ENCODE results near the gene ACTR6. TPM values are rescaled to one million over a fixed set of nuclear protein-coding genes. Genes with fewer than 3 reads are reported as not detected.
"Not testable (repeated sequence)": the region's sequence is repeated elsewhere in the genome, so short reads cannot be mapped to it uniquely, and the experiment has no call there.

The ACTR6 gene
- total RNA-seq, 5 donors from 2014 or later (not counting 1 experiment from before 2014, with no cell fraction given) = 28.8 to 39.2 (median 35.3) TPM

GRCh38 chr12:100187857-100188519 is 12.6 kb upstream of the ACTR6 start:
- peaks cover 0 to 6% (median 3%) of the 10 kb centered on the region in 3 donors for H3K4me1 Mint-ChIP-seq
- Histone ChIP-seq H3K9me3 (no peaks in the 10 kb centered on the region), H3K27ac (ENCODE audit: low read length) (no peak overlapping the region), H3K4me3 (ENCODE audit: control insufficient read depth in 1 of 2, extremely low read depth in 1 of 2, low read length in 1 of 2) (no peak overlapping the region), H3K27me3 (replicated peaks in 1 of 2; ENCODE audit: control insufficient read depth in 2 of 2, extremely low read depth in 1 of 2, insufficient read depth in 2 of 2, low read length in 1 of 2) (no peaks in the 10 kb centered on the region), H3K36me3 (ENCODE audit: control insufficient read depth in 2 of 2, extremely low read depth in 1 of 2, insufficient read depth in 1 of 2, low read length in 1 of 2) (peaks cover 2 to 5% of the 10 kb centered on the region in 2 donors), H3K4me1 (ENCODE audit: control insufficient read depth in 1 of 2, extremely low read depth in 1 of 2, insufficient read depth in 2 of 2, low read length in 2 of 2) (no peaks in the 10 kb centered on the region)
- WGBS (ENCODE audit: insufficient coverage) = 96% methylated on average over 4 of the region's 5 CpGs
- DNase-seq (no peak), ATAC-seq (replicated peaks in 1 of 4) (no peak)
- H3K4me3 Mint-ChIP-seq = no peak overlapping the region
- H3K9me3 Mint-ChIP-seq = no peaks in the 10 kb centered on the region
- ChIA-PET CTCF (no interaction called here), POLR2A (no interaction called here)
- H3K27me3 Mint-ChIP-seq = no peaks in the 10 kb centered on the region
- peaks cover 43% of the 10 kb centered on the region for H3K36me3 Mint-ChIP-seq
- H3K27ac Mint-ChIP-seq = no peak overlapping the region

- H3K4me1 Mint-ChIP-seq; ATAC-seq (replicated peaks in 1 of 4); H3K27ac Mint-ChIP-seq; H3K9me3 ChIP-seq; H3K27ac ChIP-seq (ENCODE audit: low read length); CTCF ChIA-PET; H3K9me3 Mint-ChIP-seq; H3K4me3 Mint-ChIP-seq; H3K36me3 ChIP-seq (ENCODE audit: control insufficient read depth in 2 of 2, extremely low read depth in 1 of 2, insufficient read depth in 1 of 2, low read length in 1 of 2); H3K27me3 ChIP-seq (replicated peaks in 1 of 2; ENCODE audit: control insufficient read depth in 2 of 2, extremely low read depth in 1 of 2, insufficient read depth in 2 of 2, low read length in 1 of 2); H3K4me3 ChIP-seq (ENCODE audit: control insufficient read depth in 1 of 2, extremely low read depth in 1 of 2, low read length in 1 of 2); DNase-seq; H3K4me1 ChIP-seq (ENCODE audit: control insufficient read depth in 1 of 2, extremely low read depth in 1 of 2, insufficient read depth in 2 of 2, low read length in 2 of 2); POLR2A ChIA-PET; H3K27me3 Mint-ChIP-seq: not testable (repeated sequence)
- WGBS (ENCODE audit: insufficient coverage) = 98% methylated on average over 5 of the region's 11 CpGs
- H3K36me3 Mint-ChIP-seq = peaks cover 52% of the 10 kb centered on the region
Observed at GRCh38 chr12:100188888-100189635, 11.6 kb upstream of the ACTR6 start.

GRCh38 chr12:100189636-100190394 is 10.8 kb upstream of the ACTR6 start:
- WGBS (ENCODE audit: insufficient coverage) = 97% methylated on average over 13 of the region's 13 CpGs

GRCh38 chr12:100193085-100193484 is 7.5 kb upstream of the ACTR6 start:
- no peak for ATAC-seq (replicated peaks in 1 of 4)
- WGBS (ENCODE audit: insufficient coverage) = no CpG with 5 or more reads among the region's 1 CpG
- Histone ChIP-seq H3K36me3 (ENCODE audit: control insufficient read depth in 2 of 2, extremely low read depth in 1 of 2, insufficient read depth in 1 of 2, low read length in 1 of 2) (peaks cover 8 to 14% of the 10 kb centered on the region in 2 donors), H3K27ac (ENCODE audit: low read length) (no peak overlapping the region), H3K9me3 (no peaks in the 10 kb centered on the region), H3K4me1 (ENCODE audit: control insufficient read depth in 1 of 2, extremely low read depth in 1 of 2, insufficient read depth in 2 of 2, low read length in 2 of 2) (no peaks in the 10 kb centered on the region), H3K27me3 (replicated peaks in 1 of 2; ENCODE audit: control insufficient read depth in 2 of 2, extremely low read depth in 1 of 2, insufficient read depth in 2 of 2, low read length in 1 of 2) (no peaks in the 10 kb centered on the region), H3K4me3 (ENCODE audit: control insufficient read depth in 1 of 2, extremely low read depth in 1 of 2, low read length in 1 of 2) (no peak overlapping the region)
- Mint-ChIP-seq H3K9me3 (no peaks in the 10 kb centered on the region), H3K4me1 (peaks cover 2 to 10% (median 7%) of the 10 kb centered on the region in 3 donors), H3K4me3 (no peak overlapping the region), H3K27me3 (no peaks in the 10 kb centered on the region), H3K36me3 (peaks cover 66% of the 10 kb centered on the region), H3K27ac (no peak overlapping the region)
- no peak for DNase-seq
- ChIA-PET CTCF (no interaction called here), POLR2A (no interaction called here)

More at GRCh38 chr12:100189636-100190394, 10.8 kb upstream of the ACTR6 start:
- ChIA-PET POLR2A (no interaction called here), CTCF (no interaction called here)
- no peak overlapping the region for H3K27ac Mint-ChIP-seq
- Histone ChIP-seq H3K27ac (ENCODE audit: low read length) (no peak overlapping the region), H3K36me3 (ENCODE audit: control insufficient read depth in 2 of 2, extremely low read depth in 1 of 2, insufficient read depth in 1 of 2, low read length in 1 of 2) (peaks cover 5 to 12% of the 10 kb centered on the region in 2 donors), H3K27me3 (replicated peaks in 1 of 2; ENCODE audit: control insufficient read depth in 2 of 2, extremely low read depth in 1 of 2, insufficient read depth in 2 of 2, low read length in 1 of 2) (no peaks in the 10 kb centered on the region), H3K4me3 (ENCODE audit: control insufficient read depth in 1 of 2, extremely low read depth in 1 of 2, low read length in 1 of 2) (no peak overlapping the region), H3K9me3 (no peaks in the 10 kb centered on the region), H3K4me1 (ENCODE audit: control insufficient read depth in 1 of 2, extremely low read depth in 1 of 2, insufficient read depth in 2 of 2, low read length in 2 of 2) (no peaks in the 10 kb centered on the region)
- no peaks in the 10 kb centered on the region for H3K27me3 Mint-ChIP-seq
- DNase-seq (no peak), ATAC-seq (replicated peaks in 1 of 4) (no peak)
- peaks cover 58% of the 10 kb centered on the region for H3K36me3 Mint-ChIP-seq
- H3K4me3 Mint-ChIP-seq = no peak overlapping the region
- H3K4me1 Mint-ChIP-seq = peaks cover 0 to 6% (median 3%) of the 10 kb centered on the region in 3 donors
- H3K9me3 Mint-ChIP-seq = no peaks in the 10 kb centered on the region

- CTCF ChIA-PET = interaction anchor here in 1 of 2 donors (0.8 kb wide), 1 partner anchor 58 kb away, joined by 5 read pairs; no protein-coding TSS in a partner anchor
- H3K27me3 Mint-ChIP-seq = no peaks in the 10 kb centered on the region
- ATAC-seq (replicated peaks in 1 of 4) (no peak), DNase-seq (no peak)
- Histone ChIP-seq H3K36me3 (ENCODE audit: control insufficient read depth in 2 of 2, extremely low read depth in 1 of 2, insufficient read depth in 1 of 2, low read length in 1 of 2) (peaks cover 6 to 11% of the 10 kb centered on the region in 2 donors), H3K4me1 (ENCODE audit: control insufficient read depth in 1 of 2, extremely low read depth in 1 of 2, insufficient read depth in 2 of 2, low read length in 2 of 2) (peaks cover 10 to 26% of the 10 kb centered on the region in 2 experiments), H3K9me3 (no peaks in the 10 kb centered on the region), H3K27me3 (replicated peaks in 1 of 2; ENCODE audit: control insufficient read depth in 2 of 2, extremely low read depth in 1 of 2, insufficient read depth in 2 of 2, low read length in 1 of 2) (no peaks in the 10 kb centered on the region), H3K4me3 (ENCODE audit: control insufficient read depth in 1 of 2, extremely low read depth in 1 of 2, low read length in 1 of 2) (no peak overlapping the region), H3K27ac (ENCODE audit: low read length) (no peak overlapping the region)
- peaks cover 30% of the 10 kb centered on the region for H3K36me3 Mint-ChIP-seq
- WGBS (ENCODE audit: insufficient coverage) = 100% methylated on average over 4 of the region's 4 CpGs
- no peaks in the 10 kb centered on the region for H3K9me3 Mint-ChIP-seq
- H3K4me1 Mint-ChIP-seq = peaks cover 30 to 43% (median 31%) of the 10 kb centered on the region in 3 donors
- H3K4me3 Mint-ChIP-seq = peak overlapping the region in 1 of 3 donors; percentile 99
- H3K27ac Mint-ChIP-seq = no peak overlapping the region
- POLR2A ChIA-PET = no interaction called here
Observed at GRCh38 chr12:100197486-100197885, 3.1 kb upstream of the ACTR6 start.

- POLR2A ChIA-PET = no interaction called here
- H3K4me1 Mint-ChIP-seq = peaks cover 39 to 44% (median 43%) of the 10 kb centered on the region in 3 donors
- 48% methylated on average over 5 of the region's 6 CpGs for WGBS (ENCODE audit: insufficient coverage)
Observed at GRCh38 chr12:100199023-100199346, 1.6 kb upstream of the ACTR6 start.

More at GRCh38 chr12:100199023-100199346, 1.6 kb upstream of the ACTR6 start:
- Histone ChIP-seq H3K4me3 (ENCODE audit: control insufficient read depth in 1 of 2, extremely low read depth in 1 of 2, low read length in 1 of 2) (peak overlapping the region; percentile 76 to 93), H3K36me3 (ENCODE audit: control insufficient read depth in 2 of 2, extremely low read depth in 1 of 2, insufficient read depth in 1 of 2, low read length in 1 of 2) (peaks cover 5 to 6% of the 10 kb centered on the region in 2 donors), H3K9me3 (no peaks in the 10 kb centered on the region), H3K27me3 (replicated peaks in 1 of 2; ENCODE audit: control insufficient read depth in 2 of 2, extremely low read depth in 1 of 2, insufficient read depth in 2 of 2, low read length in 1 of 2) (no peaks in the 10 kb centered on the region), H3K27ac (ENCODE audit: low read length) (peak overlapping the region; percentile 93), H3K4me1 (ENCODE audit: control insufficient read depth in 1 of 2, extremely low read depth in 1 of 2, insufficient read depth in 2 of 2, low read length in 2 of 2) (peaks cover 10 to 36% of the 10 kb centered on the region in 2 experiments)
- CTCF ChIA-PET = interaction anchor here in 1 of 2 donors (0.6 kb wide), 1 partner anchor 55 kb away, joined by 4 read pairs; no protein-coding TSS in a partner anchor
- Mint-ChIP-seq H3K27me3 (no peaks in the 10 kb centered on the region), H3K36me3 (peaks cover 17% of the 10 kb centered on the region), H3K4me3 (peak overlapping the region; percentile 98 to 99 (median 99)), H3K9me3 (no peaks in the 10 kb centered on the region), H3K27ac (peak overlapping the region; percentile 72 to 75)
- DNase-seq = no peak
- ATAC-seq (replicated peaks in 1 of 4) = no peak
